ENCODE data around the gene CLMN. TPM values are rescaled to one million over a fixed set of nuclear protein-coding genes. Genes with fewer than 3 reads are reported as not detected.
"Not testable (repeated sequence)": the region's sequence is repeated elsewhere in the genome, so short reads cannot be mapped to it uniquely, and the experiment has no call there.

CLMN gene
- total RNA-seq, 1 donor from 2014 or later, result 2.1 TPM

DNA sequence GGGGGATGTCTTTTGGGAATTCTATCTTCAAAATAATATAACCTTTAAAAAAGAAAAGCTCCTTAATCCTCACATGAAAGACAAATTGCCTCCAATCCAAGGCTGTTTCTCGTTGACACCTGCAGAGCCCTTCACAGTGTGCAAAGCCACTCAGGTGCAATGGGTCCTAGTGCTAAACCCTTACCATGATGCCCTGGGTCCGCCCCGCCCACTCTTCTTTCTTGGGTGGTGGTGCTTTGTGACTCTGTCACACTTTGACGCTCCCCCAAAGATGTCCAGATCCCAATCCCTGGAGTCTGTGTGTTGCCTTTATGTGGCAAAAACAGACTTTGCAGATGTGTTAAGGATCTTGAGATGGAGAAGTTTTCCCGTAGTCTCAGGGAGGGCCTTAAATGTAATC, 29.7 kb downstream of the CLMN start:
- Histone ChIP-seq H3K27ac (ENCODE audit: low read depth, low read length) (peak overlapping the region; percentile 80), H3K36me3 (ENCODE audit: control insufficient read depth in 3 of 3, insufficient read depth in 3 of 3, low read length in 3 of 3) (no peaks in the 10 kb centered on the region), H3K4me3 (ENCODE audit: low read length in 3 of 3) (no peak overlapping the region), H3K9me3 (ENCODE audit: control insufficient read depth in 3 of 3, low read length in 3 of 3) (no peaks in the 10 kb centered on the region), H3K27me3 (ENCODE audit: control insufficient read depth in 3 of 3, insufficient read depth in 3 of 3, low read length in 3 of 3) (no peaks in the 10 kb centered on the region), H3K9ac (ENCODE audit: low read depth in 1 of 3, low read length in 3 of 3) (no peak overlapping the region), H3K4me1 (ENCODE audit: control insufficient read depth in 3 of 3, insufficient read depth in 3 of 3, low read length in 3 of 3) (peaks cover 21 to 30% (median 28%) of the 10 kb centered on the region in 3 donors)

DNA sequence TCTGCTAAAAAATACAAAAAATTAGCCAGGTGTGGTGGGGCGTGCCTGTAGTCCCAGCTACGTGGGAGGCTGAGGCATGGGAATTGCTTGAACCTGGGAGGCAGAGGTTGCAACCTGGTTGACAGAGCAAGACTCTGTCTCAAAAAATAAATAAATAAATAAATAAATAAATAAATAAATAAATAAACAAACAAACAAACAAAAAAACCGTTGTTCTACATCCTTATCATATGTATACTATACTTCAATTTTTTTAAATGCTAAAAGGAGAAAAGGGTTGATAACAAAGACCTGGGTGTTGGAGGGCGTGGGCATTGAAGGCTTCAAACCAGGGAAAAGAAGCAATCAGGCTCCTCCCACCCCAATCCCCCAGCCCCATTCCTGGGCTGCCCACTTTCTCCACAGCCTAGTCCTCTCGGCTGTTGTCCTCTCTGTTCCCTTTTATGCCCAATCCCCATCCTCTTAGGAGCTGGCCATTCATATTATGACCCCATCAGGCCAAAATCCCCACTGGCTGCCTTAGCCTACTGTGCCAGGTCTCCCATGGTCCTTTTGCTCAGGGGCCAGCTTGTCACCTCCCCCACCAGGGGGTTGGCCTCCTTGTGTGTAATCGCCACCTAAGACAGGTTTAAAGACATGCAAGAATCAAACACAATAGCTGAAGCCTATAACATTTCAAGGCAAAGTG, 30.2 kb downstream of the CLMN start:
- H3K4me1 ChIP-seq (ENCODE audit: control insufficient read depth in 3 of 3, insufficient read depth in 3 of 3, low read length in 3 of 3), result peaks cover 21 to 29% (median 24%) of the 10 kb centered on the region in 3 donors
- no peaks in the 10 kb centered on the region for H3K27me3 ChIP-seq (ENCODE audit: control insufficient read depth in 3 of 3, insufficient read depth in 3 of 3, low read length in 3 of 3)
- H3K9ac ChIP-seq (ENCODE audit: low read depth in 1 of 3, low read length in 3 of 3), result no peak overlapping the region
- H3K27ac ChIP-seq (ENCODE audit: low read depth, low read length), result no peak overlapping the region
- no peak overlapping the region for H3K4me3 ChIP-seq (ENCODE audit: low read length in 3 of 3)
- no peaks in the 10 kb centered on the region for H3K9me3 ChIP-seq (ENCODE audit: control insufficient read depth in 3 of 3, low read length in 3 of 3)
- H3K36me3 ChIP-seq (ENCODE audit: control insufficient read depth in 3 of 3, insufficient read depth in 3 of 3, low read length in 3 of 3), result no peaks in the 10 kb centered on the region

DNA sequence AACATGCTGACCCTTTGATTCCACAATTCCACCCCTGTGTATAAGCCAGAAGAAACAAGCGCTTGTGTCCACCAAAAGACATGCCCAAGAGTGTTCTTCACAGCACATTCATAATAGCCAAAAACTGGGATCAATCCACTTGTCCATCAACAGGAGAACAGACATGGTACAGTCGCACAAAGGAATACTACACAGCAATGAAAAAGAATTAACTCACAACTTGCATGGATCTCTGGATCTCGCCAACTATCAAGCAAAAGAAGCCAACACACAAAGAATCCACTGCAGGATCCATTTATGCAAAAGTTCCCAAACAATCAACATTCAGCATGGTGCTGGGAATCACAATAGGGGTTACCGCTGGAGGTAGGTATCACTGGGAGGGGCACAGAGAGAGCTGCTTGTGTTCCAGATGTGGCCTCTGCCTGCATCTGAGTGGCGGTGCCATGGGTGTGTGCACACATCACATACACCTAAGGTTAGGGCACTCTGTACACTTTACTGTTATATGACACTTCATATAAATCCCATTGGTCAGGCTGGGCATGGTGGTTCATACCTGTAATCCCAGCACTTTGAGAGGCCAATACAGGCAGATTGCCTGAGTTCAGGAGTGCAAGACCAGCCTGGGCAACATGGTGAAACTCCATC, 30.9 kb downstream of the CLMN start:
- H3K4me3 ChIP-seq (ENCODE audit: low read length in 3 of 3), result no peak overlapping the region
- H3K4me1 ChIP-seq (ENCODE audit: control insufficient read depth in 3 of 3, insufficient read depth in 3 of 3, low read length in 3 of 3), result peaks cover 21 to 29% (median 22%) of the 10 kb centered on the region in 3 donors
- H3K27ac ChIP-seq (ENCODE audit: low read depth, low read length), result no peak overlapping the region
- no peak overlapping the region for H3K9ac ChIP-seq (ENCODE audit: low read depth in 1 of 3, low read length in 3 of 3)
- no peaks in the 10 kb centered on the region for H3K27me3 ChIP-seq (ENCODE audit: control insufficient read depth in 3 of 3, insufficient read depth in 3 of 3, low read length in 3 of 3)
- H3K36me3 ChIP-seq (ENCODE audit: control insufficient read depth in 3 of 3, insufficient read depth in 3 of 3, low read length in 3 of 3), result no peaks in the 10 kb centered on the region
- no peaks in the 10 kb centered on the region for H3K9me3 ChIP-seq (ENCODE audit: control insufficient read depth in 3 of 3, low read length in 3 of 3)

DNA sequence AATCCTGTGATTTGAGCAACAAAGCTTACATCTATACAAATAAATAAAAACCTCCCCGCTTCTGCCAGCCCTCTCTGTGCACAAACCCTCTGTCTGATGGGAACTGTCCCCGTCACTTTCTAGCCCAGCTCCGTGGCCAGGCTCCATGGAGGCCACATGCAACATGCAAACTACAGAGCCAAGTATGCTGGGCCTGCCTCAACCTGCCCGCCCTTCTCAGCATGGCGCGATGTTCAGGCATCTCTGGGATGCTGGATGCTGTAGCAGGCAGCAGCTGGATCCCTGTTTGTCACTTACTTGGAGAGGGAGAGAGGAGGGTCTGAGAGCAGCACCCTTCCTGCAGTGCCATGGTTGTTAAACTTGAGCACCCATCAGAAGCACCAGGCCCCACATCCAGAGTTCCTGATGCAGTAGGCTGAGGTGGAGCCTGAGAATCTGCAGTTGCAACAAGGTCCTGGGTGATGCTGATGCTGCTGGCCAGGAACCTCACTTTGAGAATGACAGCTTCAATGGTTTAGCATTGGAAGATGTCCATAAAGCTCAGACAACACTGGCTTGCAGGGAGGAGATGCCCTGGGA, 32.4 kb downstream of the CLMN start:
- H3K9ac ChIP-seq (ENCODE audit: low read depth in 1 of 3, low read length in 3 of 3), result no peak overlapping the region
- H3K4me3 ChIP-seq (ENCODE audit: low read length in 3 of 3), result no peak overlapping the region
- H3K4me1 ChIP-seq (ENCODE audit: control insufficient read depth in 3 of 3, insufficient read depth in 3 of 3, low read length in 3 of 3), result peaks cover 19 to 31% (median 22%) of the 10 kb centered on the region in 3 donors
- H3K36me3 ChIP-seq (ENCODE audit: control insufficient read depth in 3 of 3, insufficient read depth in 3 of 3, low read length in 3 of 3), result no peaks in the 10 kb centered on the region
- no peak overlapping the region for H3K27ac ChIP-seq (ENCODE audit: low read depth, low read length)
- no peaks in the 10 kb centered on the region for H3K27me3 ChIP-seq (ENCODE audit: control insufficient read depth in 3 of 3, insufficient read depth in 3 of 3, low read length in 3 of 3)
- no peaks in the 10 kb centered on the region for H3K9me3 ChIP-seq (ENCODE audit: control insufficient read depth in 3 of 3, low read length in 3 of 3)

DNA sequence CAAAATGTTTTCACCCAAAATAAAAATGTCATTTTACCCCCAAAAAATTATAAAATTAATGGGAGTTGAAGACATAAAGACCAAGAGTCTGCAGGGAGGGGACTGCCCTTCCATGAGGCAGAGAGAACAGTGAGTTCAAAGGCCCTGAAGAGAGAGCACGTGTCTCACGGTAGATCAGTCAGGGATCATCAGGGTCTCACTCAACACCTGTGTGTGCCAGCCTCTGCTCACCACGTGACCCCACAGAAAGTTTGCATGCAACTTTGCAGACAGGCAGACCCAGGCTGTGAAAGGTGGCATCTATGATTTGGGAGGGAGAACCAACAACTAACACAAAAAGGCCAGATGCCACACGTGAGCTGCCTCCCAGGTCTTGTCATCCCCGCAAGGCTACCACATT, 33.1 kb downstream of the CLMN start:
- Histone ChIP-seq H3K9ac (ENCODE audit: low read depth in 1 of 3, low read length in 3 of 3) (no peak overlapping the region), H3K27ac (ENCODE audit: low read depth, low read length) (no peak overlapping the region), H3K9me3 (ENCODE audit: control insufficient read depth in 3 of 3, low read length in 3 of 3) (no peaks in the 10 kb centered on the region), H3K27me3 (ENCODE audit: control insufficient read depth in 3 of 3, insufficient read depth in 3 of 3, low read length in 3 of 3) (no peaks in the 10 kb centered on the region), H3K4me3 (ENCODE audit: low read length in 3 of 3) (no peak overlapping the region), H3K36me3 (ENCODE audit: control insufficient read depth in 3 of 3, insufficient read depth in 3 of 3, low read length in 3 of 3) (no peaks in the 10 kb centered on the region), H3K4me1 (ENCODE audit: control insufficient read depth in 3 of 3, insufficient read depth in 3 of 3, low read length in 3 of 3) (peaks cover 14 to 27% (median 18%) of the 10 kb centered on the region in 3 donors)

DNA sequence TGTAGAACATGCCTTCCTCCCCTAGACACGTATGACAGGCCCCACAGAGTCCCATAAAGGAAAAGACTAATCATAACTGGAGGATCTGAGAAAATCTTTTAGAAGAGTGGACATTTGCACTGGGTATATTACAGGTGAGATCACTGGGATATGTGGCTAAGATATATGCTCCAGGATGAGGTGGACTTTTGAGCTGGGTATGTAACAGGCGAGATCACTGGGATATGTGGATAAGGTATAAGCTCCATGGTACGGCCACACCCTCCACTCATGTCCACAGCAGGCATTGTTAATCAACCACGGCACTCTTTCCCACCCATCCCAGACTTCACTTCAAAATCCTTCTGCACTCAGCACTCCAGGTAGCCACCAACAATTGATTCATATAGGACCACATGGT, 34.1 kb downstream of the CLMN start:
- H3K9ac ChIP-seq (ENCODE audit: low read depth in 1 of 3, low read length in 3 of 3), result no peak overlapping the region
- no peaks in the 10 kb centered on the region for H3K27me3 ChIP-seq (ENCODE audit: control insufficient read depth in 3 of 3, insufficient read depth in 3 of 3, low read length in 3 of 3)
- H3K9me3 ChIP-seq (ENCODE audit: control insufficient read depth in 3 of 3, low read length in 3 of 3), result no peaks in the 10 kb centered on the region
- H3K4me3 ChIP-seq (ENCODE audit: low read length in 3 of 3), result no peak overlapping the region
- H3K4me1 ChIP-seq (ENCODE audit: control insufficient read depth in 3 of 3, insufficient read depth in 3 of 3, low read length in 3 of 3), result peaks cover 4 to 16% (median 7%) of the 10 kb centered on the region in 3 donors
- no peaks in the 10 kb centered on the region for H3K36me3 ChIP-seq (ENCODE audit: control insufficient read depth in 3 of 3, insufficient read depth in 3 of 3, low read length in 3 of 3)
- no peak overlapping the region for H3K27ac ChIP-seq (ENCODE audit: low read depth, low read length)

DNA sequence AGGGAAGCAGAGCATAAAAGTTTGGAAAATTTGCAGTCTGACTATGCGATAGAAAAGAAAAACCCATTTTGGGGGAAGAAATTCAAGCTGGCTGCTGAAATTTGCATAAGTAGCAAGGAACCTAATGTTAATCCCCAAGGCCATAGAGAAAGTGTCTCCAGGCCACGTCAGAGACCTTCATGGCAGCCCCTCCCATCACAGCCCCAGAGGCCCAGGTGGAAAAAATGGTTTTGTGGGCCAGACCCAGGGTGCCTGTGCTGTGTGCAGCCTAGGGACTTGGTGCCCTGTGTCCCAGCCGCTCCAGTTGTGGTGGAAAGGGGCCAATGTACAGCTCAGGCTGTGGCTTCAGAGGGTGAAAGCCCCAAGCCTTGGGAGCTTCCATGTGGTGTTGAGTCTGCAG, 35.9 kb downstream of the CLMN start:
- not testable (repeated sequence) for H3K27ac ChIP-seq (ENCODE audit: low read depth, low read length); H3K9me3 ChIP-seq (ENCODE audit: control insufficient read depth in 3 of 3, low read length in 3 of 3); H3K4me1 ChIP-seq (ENCODE audit: control insufficient read depth in 3 of 3, insufficient read depth in 3 of 3, low read length in 3 of 3); H3K4me3 ChIP-seq (ENCODE audit: low read length in 3 of 3); H3K36me3 ChIP-seq (ENCODE audit: control insufficient read depth in 3 of 3, insufficient read depth in 3 of 3, low read length in 3 of 3); H3K9ac ChIP-seq (ENCODE audit: low read depth in 1 of 3, low read length in 3 of 3); H3K27me3 ChIP-seq (ENCODE audit: control insufficient read depth in 3 of 3, insufficient read depth in 3 of 3, low read length in 3 of 3)

DNA sequence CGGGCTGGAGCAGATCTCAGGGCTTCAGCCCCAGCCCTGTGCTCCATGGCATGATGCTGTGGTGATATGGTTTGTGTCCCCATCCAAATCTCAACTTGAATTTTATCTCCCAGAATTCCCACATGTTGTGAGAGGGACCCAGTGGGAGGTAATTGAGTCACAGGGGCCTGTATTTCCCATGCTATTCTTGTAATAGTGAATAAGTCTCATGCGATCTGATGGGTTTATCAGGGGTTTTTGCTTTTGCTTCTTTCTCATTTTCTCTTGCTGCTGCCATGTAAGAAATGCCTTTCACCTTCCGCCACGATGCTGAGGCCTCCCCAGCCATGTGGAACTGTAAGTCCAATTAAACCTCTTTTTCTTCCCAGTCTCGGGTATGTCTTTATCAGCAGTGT, 36.7 kb downstream of the CLMN start:
- not testable (repeated sequence) for H3K27me3 ChIP-seq (ENCODE audit: control insufficient read depth in 3 of 3, insufficient read depth in 3 of 3, low read length in 3 of 3); H3K36me3 ChIP-seq (ENCODE audit: control insufficient read depth in 3 of 3, insufficient read depth in 3 of 3, low read length in 3 of 3); H3K27ac ChIP-seq (ENCODE audit: low read depth, low read length); H3K4me3 ChIP-seq (ENCODE audit: low read length in 3 of 3); H3K9ac ChIP-seq (ENCODE audit: low read depth in 1 of 3, low read length in 3 of 3); H3K4me1 ChIP-seq (ENCODE audit: control insufficient read depth in 3 of 3, insufficient read depth in 3 of 3, low read length in 3 of 3); H3K9me3 ChIP-seq (ENCODE audit: control insufficient read depth in 3 of 3, low read length in 3 of 3)

DNA sequence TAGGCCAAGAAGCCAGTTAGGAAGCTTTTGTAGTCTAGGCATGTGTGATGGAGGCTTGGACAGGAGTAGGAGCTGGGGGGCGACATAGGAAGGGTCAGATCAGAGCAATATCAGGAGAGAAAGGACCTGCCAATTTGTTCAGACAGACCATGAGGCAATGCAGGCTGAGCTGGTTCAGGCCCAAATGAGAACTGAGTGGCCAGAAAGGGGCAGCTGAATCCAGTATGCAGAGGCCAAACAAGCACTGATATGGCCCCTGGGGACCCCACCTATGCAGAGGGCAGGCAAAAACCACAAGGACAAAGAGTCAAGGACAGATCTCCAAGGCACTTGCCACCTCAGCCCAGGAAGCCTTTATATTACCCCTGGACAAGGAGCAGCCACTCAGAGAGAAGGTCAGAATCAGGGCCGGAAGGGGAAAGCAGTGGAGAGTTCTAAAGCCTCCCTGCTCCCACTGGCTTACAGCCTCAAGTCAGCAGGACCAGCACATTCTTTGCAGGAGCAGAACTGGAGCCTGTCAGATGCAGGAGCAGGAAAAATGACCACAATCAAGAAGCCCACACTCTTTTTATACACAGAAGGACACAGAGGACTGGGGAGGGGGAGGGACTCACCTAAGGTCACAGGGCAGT, 37.2 kb downstream of the CLMN start:
- no peak overlapping the region for H3K27ac ChIP-seq (ENCODE audit: low read depth, low read length)
- no peak overlapping the region for H3K4me3 ChIP-seq (ENCODE audit: low read length in 3 of 3)
- H3K27me3 ChIP-seq (ENCODE audit: control insufficient read depth in 3 of 3, insufficient read depth in 3 of 3, low read length in 3 of 3), result no peaks in the 10 kb centered on the region
- H3K9ac ChIP-seq (ENCODE audit: low read depth in 1 of 3, low read length in 3 of 3), result no peak overlapping the region
- H3K36me3 ChIP-seq (ENCODE audit: control insufficient read depth in 3 of 3, insufficient read depth in 3 of 3, low read length in 3 of 3), result no peaks in the 10 kb centered on the region
- H3K4me1 ChIP-seq (ENCODE audit: control insufficient read depth in 3 of 3, insufficient read depth in 3 of 3, low read length in 3 of 3), result peaks cover 0 to 7% (median 0%) of the 10 kb centered on the region in 3 donors
- H3K9me3 ChIP-seq (ENCODE audit: control insufficient read depth in 3 of 3, low read length in 3 of 3), result no peaks in the 10 kb centered on the region

Measured in skeletal muscle tissue (tissue), 4 donors.